Retinal pigment epithelial cell (primary cell): Measurements from ENCODE around the gene TBC1D2.

ENCODE experiments used
- DNase-seq: peaks from one replicate; pipeline ENCODE4 v3.0.0-alpha.2; 2010; ENCODE audit warnings: low read depth
- H3K4me3 ChIP-seq: 2 replicates; pipeline ENCODE4 v1.5.1; 2011; ENCODE audit warnings: mild to moderate bottlenecking, low read length, control low read depth, moderate library complexity
- TF ChIP-seq, protein P1 (sequence below): conservative IDR thresholded peaks from 2 replicates; pipeline ENCODE4 v1.5.1; 2011; ENCODE audit warnings: low read depth, low read length, control low read depth, inconsistent platforms

The TBC1D2 gene

DNA sequence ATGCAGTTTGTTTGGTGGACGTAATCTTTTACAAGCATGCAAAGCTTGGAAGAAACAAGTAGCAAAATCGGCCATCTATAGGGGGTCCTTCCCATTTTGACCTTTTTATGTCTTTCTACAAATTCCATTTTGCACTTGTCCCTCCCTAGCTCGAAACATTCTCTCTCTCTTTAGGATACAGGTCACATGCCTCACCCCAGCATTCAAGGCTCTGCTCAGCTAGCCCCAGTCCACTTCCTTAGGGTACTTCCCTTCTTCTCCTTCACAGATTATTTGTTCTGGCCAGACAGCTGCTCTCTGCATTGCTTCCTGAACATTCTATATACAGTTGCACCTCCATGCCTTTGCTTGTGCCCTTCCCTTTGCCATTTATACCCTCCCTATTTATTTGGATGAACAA lies 104.7 kb downstream of the TBC1D2 start:
- DNase-seq, result no peak
- TF ChIP-seq, protein P1, sequence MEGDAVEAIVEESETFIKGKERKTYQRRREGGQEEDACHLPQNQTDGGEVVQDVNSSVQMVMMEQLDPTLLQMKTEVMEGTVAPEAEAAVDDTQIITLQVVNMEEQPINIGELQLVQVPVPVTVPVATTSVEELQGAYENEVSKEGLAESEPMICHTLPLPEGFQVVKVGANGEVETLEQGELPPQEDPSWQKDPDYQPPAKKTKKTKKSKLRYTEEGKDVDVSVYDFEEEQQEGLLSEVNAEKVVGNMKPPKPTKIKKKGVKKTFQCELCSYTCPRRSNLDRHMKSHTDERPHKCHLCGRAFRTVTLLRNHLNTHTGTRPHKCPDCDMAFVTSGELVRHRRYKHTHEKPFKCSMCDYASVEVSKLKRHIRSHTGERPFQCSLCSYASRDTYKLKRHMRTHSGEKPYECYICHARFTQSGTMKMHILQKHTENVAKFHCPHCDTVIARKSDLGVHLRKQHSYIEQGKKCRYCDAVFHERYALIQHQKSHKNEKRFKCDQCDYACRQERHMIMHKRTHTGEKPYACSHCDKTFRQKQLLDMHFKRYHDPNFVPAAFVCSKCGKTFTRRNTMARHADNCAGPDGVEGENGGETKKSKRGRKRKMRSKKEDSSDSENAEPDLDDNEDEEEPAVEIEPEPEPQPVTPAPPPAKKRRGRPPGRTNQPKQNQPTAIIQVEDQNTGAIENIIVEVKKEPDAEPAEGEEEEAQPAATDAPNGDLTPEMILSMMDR, result no peak
- H3K4me3 ChIP-seq, result no peak overlapping the region

DNA sequence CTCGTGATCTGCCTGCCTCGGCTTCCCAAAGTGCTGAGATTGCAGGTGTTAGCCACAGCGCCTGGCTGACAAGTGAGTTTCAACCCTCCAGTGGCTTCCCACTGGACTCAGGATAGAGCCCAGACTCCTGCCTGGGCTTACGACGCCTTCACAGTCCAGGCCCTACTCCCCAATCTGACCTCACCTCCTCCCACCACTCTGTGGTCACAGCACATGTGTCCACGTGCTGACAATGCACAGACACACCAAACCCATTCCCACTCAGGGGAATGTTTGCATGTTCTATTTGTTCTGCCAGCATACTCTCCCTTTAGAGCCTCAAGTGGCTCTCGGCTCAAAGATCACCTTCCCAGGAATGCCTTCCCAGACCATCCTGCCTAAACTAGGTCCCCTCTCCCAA lies 105.3 kb downstream of the TBC1D2 start:
- no peak for DNase-seq
- TF ChIP-seq, protein P1, result no peak
- H3K4me3 ChIP-seq, result no peak overlapping the region

DNA sequence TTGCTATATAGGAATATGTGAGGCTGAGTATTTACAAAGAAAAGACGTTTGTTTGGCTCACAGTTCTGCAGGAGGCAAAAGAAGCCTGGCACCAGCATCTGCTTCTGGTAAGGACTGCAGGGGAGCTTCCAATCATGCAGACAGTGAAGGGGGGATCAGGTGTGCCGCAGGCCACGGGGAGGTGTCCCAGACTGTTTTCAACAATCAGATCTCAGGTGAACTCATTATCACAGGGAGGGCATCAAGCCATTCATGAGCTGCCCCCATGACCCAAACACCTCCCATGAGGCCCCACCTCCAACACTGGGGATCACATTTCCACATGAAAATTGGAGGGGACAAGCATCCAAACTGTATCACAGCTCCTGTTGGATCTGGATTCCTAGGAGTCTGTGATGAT lies 106.0 kb downstream of the TBC1D2 start:
- DNase-seq, result no peak
- no peak overlapping the region for H3K4me3 ChIP-seq
- TF ChIP-seq, protein P1, result no peak
